NCI-H2227 (cell line): Measurements from ENCODE around the gene DNAJC5.
"Not testable (repeated sequence)": the region's sequence is repeated elsewhere in the genome, so short reads cannot be mapped to it uniquely, and the experiment has no call there.

ENCODE experiments used
- DNase-seq: peaks from one replicate; lab custom pipeline; 2025; ENCODE audit not compliant: unreplicated experiment; lab: John Stamatoyannopoulos, UW

The DNAJC5 gene

DNA sequence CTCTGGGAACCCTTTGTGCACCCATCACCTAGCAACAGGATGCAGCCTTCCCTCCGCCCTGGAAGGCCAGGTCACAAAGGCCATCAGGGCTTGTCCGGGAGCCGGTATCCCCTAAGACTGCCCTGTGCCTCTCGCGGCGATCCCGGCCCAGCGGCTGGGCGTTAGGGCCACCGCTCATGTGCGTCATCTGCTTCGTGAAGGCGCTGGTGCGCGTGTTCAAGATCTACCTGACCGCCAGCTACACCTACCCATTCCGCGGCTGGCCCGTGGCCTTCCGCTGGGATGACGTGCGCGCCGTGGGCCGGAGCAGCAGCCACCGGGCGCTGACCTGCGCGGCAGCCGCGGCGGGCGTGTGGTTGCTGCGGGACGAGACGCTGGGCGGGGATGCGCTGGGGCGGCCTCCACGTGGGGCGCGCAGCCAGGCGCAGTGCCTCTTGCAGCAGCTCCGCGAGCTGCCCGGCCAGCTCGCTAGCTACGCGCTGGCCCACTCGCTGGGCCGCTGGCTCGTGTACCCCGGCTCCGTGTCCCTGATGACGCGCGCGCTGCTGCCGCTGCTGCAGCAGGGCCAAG lies 33.5 kb upstream of the DNAJC5 start, which contains the start of gene ABHD16B:
Gene ABHD16B (plus strand): TSS at position 134 of the 570 bp plus-strand sequence. CDS start 43 bp downstream, at position 177.
- DNase-seq, result no peak

DNA sequence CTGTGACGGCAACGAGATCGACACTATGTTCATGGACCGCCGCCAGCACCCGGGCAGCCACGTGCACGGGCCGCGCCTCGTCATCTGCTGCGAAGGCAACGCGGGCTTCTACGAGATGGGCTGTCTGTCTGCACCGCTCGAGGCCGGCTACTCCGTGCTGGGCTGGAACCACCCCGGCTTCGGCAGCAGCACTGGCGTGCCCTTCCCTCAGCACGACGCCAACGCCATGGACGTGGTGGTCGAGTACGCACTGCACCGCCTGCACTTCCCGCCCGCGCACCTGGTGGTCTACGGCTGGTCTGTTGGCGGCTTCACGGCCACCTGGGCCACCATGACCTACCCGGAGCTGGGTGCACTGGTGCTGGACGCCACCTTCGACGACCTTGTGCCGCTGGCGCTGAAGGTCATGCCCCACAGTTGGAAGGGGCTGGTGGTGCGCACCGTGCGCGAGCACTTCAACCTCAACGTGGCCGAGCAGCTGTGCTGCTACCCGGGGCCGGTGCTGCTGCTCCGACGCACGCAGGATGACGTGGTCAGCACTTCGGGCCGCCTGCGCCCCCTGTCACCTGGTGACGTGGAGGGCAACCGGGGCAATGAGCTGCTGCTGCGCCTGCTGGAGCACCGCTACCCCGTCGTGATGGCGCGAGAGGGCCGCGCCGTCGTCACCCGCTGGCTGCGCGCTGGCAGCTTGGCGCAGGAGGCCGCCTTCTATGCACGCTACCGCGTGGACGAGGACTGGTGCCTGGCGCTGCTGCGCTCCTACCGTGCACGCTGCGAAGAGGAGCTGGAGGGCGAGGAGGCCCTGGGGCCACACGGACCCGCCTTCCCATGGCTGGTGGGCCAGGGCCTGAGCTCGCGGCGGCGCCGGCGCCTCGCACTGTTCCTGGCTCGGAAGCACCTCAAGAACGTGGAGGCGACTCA lies 32.7 kb upstream of the DNAJC5 start:
- DNase-seq, result no peak

DNA sequence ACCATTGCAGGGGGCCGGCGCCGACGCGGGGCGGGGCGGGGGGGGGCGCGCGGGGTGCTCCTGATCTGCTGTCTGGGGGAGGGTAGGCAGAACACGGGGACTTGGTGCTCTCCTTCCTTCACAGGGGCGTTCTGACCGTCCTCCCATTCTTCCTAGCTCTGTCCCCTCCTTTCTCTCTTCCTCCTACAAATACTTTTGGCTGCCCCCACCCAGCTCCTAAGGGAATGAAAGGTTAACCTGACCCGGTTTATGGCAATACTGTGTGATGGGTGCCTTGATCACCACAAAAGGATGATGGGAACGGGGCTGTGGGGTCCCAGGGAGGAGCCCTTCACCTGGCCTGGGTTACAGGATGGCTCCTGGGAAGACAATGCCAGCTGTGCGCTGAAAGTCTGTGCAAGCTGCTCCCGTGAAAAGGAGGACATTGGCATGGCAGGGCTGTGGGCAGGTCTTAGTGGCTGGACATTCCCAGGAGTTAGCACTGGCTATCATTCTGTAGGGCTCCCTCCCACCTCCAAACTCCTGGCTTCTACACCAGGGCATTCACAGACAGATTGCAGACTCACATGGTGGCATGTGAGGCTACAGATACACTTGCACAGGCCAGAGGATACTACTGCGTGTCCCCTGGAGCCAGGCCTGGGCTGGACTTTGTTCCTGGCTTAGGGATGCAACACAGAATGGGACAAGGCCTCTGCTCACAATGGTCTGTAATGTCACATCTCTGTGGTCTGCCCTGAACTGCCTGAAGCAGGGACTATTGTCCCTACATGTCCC lies 31.7 kb upstream of the DNAJC5 start:
- no peak for DNase-seq

DNA sequence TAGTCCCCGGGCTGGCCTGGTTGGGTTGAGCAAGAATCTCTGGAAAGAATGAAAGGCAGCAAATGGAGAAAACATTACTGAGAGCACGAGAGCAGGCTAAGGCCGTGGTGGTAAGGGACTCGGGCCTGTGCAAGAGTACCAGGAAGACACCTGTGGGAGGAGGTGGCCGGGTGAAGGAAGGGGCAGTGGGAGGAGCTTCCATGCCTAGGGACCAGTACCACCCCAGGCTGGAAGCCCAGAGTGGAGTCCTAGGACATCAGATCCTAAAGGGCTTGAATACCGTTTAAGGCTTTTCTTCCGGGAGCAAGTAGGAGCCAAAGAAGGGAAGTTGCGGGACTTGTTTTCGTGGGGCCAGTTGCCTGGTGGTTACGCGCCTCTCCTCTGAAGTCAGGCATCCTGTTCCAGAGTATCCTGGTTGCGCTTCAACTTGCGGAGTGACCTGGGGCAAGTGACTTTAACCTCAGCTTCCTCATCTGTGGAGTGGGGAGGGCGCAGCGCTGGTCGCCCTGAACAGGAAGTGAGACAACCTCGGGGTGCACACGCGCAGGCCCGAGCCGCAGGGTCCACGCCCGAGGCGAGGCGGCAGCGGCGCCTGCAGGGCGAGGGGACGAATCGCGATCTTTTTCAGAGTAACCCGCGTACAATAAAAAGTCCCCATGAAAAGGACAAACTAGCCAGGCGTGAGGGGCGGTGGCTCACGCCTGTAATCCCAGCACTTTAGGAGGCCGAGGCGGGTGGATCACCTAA lies 31.0 kb upstream of the DNAJC5 start:
- DNase-seq, result peak; percentile 88

DNA sequence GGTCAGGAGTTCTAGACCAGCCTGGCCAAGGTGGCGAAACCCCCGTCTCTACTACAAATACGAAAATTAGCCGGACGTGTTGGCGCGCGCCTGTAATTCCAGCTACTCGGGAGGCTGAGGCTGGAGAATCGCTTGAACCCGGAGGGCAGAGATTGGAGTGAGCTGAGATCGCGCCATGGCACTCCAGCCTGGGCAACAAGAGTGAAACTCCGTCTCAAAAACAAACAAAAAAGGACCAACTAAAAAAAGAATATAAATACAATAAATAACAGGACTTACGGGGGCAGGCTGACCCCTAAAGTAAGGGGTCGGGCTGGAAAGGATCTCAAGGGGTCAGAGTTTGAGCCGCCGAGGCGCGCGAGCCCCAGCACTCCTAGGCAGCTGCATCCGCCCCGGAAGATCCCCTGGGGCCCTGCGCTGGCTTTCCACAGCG lies 30.4 kb upstream of the DNAJC5 start:
- no peak for DNase-seq

DNA sequence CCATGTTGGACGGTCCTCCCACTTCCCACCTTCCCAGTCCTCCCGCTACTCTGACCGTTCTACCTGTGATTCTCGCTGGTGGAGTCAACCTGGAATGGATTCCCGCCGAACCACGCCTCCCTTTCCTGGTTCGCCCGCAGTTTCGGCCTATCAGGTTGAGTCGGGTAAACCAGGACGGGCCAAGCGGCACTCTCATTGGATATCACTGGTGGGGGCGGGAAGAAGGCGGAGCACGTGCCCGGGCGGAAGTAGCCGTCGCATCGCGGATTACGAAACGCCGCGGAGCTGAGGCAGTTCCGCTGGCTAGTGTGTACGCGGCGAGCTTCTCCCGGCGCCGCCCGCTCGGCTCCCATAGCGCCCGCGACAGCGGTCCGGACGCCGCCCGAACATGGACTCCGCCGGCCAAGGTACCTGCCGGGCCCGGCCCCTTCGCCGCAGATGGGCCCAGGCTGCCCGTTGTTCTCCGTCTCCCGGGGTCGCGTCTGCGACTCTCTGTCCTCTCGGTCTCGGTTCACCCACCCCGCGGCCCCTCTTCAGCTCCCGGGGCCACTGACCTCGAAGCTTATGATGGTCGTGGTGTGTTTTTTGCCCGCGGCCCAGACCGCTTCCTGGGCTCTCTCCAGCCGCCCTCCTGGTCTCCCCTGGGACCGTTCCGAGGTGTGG lies 29.8 kb upstream of the DNAJC5 start, which contains the start of gene TPD52L2:
Gene TPD52L2 (plus strand): TSS at position 293 of the 663 bp plus-strand sequence. CDS start 96 bp downstream, at position 389.
- DNase-seq, result peak; percentile 100

DNA sequence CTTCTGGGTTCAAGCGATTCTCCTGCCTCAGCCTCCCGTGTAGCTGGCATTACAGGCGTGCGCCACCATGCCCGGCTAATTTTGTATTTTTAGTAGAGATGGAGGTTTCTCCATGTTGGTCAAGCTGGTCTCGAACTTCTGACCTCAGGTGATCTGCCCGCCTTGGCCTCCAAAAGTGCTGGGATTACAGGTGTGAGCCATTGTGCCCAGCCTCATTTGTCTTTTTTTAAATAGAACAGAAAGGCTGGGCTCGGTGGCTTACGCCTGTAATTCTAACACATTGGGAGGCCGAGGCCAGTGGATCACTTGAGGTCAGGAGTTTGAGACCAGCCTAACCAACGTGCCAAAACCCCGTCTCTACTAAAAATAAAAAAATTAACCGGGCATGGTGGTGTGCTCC lies 27.9 kb upstream of the DNAJC5 start:
- not testable (repeated sequence) for DNase-seq

DNA sequence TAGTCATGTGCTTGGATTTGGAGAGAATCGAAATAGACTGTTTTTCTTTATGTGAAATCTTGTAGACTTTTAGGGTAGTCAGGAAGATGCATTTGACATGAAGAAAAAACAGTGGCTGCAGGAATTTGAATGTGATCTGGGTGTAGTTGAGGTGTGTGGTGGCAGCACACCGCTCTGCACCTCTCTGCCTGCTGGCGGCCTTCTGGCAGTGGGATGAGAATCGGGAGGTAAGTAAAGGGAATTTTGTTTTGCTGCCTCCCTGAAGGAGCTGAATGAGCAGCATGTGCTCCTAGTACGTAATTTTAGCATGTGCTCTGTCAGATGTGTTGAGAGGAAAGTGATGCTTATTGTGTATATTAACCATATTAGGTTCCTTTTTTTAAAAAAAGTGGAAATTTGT lies 26.7 kb upstream of the DNAJC5 start:
- DNase-seq, result no peak

DNA sequence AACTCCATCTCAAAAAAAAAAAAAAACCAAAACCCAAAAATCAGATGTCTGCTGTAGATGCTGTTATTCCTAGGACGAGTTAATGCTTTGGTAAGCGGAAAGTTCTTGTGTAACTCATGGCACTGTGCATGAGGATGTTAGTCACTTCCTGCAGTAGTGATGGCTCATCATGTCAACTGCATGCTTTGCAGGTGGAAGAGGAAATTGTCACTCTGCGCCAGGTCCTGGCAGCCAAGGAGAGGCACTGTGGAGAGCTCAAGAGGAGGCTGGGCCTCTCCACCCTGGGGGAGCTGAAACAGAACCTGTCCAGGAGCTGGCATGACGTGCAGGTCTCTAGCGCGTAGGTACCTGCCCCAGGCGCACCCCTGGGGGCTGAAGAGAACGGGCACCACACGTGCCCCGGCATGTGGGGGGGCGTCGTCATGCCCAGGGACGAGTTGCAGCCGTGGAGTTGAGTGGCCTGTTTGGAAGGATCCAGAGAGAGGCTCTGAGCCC lies 21.4 kb upstream of the DNAJC5 start:
- DNase-seq, result no peak

DNA sequence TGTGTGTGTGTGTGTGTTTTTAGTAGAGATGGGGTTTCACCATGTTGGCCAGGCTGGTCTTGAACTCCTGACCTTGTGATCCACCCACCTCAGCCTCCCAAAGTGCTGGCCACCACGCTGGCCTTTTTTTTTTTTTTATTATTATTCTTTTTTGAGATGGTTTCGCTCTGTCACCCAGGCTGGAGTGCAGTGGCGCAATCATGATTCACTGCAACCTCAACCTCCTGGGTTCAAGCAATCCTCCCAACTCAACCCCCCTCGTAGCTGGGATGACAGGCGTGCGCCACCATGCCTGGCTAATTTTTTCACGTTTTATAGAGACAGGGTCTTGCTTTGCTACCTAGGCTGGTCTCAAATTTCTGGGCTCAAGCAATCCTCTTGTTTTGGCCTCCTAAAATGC lies 20.7 kb upstream of the DNAJC5 start:
- not testable (repeated sequence) for DNase-seq

DNA sequence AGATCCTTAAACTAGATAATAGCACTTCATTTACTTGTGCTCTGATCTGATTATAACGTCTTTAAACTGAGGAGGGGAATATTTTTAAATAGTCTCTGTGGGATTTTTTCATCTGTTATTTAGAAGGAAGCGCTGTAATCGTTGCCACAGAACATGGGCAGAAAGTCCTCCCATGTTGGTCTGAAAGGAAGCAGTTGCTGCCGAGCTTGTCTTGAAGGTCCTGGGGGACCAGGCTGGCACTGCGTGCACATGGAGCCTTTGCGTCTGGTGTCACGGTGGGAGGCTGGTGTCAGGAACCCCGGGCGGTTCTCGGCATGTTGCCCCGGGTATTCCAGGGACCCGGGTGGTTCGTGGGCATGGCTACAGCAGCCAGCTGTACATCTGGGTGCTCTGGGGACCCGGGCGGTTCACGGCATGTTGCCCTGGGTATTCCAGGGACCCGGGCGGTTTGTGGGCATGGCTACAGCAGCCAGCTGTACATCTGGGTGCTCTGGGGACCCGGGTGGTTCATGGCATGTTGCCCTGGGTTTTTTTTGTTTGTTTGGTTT lies 18.4 kb upstream of the DNAJC5 start:
- DNase-seq, result no peak

DNA sequence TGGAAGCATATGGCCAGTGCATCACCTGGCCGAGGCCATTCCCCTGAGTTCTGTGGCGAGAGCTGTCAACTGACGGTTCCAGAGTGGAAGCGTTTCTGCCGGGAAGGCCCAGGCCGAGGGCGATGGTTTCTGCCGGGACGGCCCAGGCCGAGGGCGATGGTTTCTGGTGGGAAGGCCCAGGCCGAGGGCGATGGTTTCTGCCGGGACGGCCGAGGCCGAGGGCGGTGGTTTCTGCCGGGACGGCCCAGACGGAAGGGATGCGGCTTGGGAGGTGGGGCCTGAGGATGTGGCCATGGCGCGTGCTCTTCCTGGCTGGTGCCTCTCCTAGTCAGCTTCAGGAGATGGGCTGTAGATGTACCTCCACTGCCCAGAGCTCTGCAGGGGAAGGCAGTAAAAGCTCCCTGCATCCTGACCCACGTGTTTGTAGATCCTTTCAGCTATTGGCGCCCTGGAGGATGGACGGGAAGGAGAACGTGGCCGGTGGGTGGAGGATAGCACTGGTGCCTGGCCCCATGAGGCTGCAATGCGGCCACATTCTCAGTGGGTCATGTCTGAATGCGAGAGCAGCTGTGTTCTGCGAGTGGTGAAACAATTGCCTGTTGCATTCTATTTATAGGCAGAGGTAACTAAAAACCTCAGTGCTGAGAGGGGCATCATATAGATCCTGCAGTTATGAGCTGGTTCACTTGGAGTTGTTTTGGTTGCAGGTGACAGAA lies 17.0 kb upstream of the DNAJC5 start:
- no peak for DNase-seq

DNA sequence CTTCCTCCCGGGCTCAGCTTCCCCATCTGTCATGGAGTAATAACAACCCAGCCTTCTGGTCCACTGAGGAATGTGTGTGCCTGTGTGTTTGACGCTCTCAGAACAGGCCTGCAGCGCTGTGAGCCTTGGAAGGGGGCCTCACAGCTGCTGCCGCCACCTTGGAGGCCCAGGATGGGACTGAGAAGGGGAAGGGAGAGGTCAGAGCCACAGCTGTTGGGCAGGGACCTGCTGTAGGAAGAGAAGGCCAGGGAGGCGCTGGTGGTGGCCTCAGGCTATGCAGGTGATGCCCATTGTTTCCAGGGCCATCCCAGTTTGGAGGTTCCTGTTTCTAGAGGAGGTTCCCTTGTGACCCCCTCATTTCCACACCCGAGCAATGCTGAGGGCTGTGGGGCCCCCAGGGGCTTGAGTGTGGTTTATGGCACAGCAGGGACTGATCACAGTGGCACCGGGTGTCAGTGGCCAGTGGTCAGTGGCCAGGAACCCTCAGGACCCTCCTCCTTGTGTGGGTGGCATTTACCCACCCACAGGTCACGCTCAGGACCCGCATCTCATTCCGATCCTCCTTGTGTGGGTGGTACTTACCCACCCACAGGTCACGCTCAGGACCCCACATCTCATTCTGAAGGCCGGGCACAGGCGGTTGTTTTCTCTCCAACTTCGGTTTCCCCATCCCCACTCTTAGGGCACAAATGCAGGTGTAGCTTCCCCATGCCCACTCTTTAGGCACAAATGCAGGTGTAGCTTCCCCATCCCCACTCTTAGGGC lies 15.8 kb upstream of the DNAJC5 start:
- DNase-seq, result no peak

DNA sequence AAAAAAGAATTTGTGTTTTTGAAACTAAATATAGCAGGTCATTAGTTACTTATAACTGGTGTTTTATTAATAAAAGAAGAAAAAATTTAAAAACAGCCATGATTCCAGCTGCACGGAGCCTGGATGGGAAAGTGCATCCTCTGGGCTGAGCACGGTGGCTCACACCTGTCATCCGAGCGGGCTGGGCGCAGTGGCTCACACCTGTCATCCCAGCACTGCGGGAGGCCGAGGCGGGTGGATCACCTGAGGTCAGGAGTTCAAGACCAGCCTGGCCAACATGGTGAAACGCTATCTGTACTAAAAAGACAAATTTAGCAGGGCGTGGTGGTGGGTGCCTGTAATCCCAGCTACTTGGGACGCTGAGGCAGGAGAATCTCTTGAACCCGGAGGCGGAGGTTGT lies 14.0 kb upstream of the DNAJC5 start:
- DNase-seq, result not testable (repeated sequence)

DNA sequence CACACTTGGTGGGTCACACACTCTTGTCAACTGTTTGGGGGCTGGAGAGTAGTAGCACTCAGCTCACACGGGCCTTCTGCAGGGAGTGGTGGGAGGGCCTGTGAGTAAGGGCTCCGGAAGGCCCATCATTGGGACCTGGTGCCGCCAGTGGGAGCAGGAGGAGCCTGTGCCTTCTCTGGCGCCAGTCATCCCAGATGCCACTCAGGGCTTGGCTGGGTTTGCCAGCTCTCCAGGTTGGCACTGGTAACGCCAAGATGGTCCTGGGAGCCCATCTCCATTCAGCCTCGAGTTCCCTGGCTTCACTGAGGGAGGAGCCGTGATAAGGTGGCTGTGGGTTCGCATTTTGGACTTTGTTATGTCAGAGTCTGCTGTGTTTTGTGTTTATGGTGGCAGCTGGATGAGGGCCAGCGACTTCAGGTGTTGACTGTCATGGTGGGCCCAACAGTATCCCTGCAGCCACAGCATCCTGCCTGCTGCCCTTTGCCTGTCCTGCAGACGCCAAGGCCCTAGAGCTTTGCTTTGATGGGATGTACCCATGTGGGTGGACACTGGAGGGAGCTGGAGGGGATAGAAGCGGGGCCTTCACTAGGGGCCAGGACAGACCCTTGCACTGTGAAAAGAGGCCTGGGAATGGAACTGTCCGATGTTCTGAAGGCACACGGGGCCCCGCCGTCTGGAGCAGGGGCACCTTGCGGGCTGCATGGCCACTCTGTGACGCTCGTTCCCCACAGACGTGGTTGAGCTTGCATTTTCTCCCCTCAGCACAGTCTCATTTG lies 13.3 kb upstream of the DNAJC5 start:
- no peak for DNase-seq

DNA sequence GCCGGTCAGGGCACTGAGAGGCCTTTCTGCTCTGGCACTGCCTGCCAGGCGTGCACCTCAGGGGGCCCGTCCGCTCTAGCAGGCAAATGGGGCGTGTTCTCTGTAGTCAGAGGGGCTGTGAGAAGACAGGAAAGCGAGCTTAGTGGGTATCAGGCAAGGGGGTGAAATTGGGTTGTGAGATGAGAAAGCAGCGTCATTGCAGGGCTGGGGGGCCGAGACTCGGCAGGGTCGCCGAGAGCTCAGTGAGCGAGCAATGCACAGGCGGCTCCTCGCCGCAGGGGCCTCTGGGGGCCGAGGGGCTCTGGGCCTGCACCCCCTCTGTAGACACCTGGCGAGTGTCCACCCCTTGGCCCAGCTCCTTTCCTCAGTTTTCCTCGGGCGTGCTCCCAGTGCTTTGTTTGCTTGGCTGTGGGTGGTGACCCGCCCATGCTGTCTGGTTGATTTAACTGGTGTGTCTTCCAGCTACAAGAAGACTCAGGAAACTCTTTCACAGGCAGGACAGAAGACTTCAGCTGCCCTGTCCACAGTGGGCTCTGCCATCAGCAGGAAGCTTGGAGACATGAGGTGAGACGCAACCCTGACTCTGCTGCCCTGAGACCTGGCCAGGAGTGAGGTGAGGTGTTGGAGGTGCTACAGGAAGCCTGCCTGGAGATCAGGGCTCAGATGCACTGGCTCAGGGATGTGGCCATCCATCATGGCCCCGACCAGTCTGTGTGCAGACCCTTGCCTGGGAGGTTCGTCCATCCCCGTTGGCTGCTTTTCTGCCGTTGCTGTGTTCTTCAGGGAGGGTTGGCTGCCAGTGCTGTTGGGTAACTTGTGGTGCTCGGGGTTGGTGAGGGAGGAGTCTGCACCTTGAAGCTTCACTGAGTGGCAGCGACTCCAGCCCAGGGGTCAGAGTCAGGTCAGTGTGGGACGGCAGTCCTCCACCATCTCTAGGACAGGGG lies 12.4 kb upstream of the DNAJC5 start:
- DNase-seq, result no peak

DNA sequence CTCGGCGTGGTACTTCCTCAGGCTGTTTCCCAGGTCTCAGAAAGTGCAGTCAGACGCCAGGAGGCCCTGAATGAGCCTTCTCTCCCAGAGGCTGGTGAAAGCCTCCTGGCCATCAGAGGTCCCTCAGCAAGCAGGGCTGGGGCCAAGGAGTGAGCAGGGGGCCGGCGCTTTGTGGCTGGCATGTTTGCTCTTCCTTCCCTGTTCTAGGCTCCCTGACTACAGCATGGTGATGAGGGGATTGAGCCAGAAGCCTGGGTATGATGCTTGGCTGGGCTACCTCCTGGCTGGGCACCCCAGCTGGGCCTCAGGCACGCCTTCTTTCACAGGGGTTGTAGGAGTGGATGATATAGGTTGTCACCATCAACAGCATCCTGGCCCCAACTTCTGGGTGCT lies 11.7 kb upstream of the DNAJC5 start:
- DNase-seq, result no peak
